BJ (cell line): ENCODE data around the gene WNT3. TPM values are rescaled to one million over a fixed set of nuclear protein-coding genes. Genes with fewer than 3 reads are reported as not detected.

Source experiments
- CTCF ChIA-PET: fragments of 350-600 bp; formaldehyde crosslinking; extraction: SDS; loops from one replicate; lab custom pipeline; 2021; ENCODE audit warnings: antibody characterized with exemption, inconsistent platforms; lab: Yijun Ruan, JAX
- POLR2A ChIA-PET: fragments of 300-600 bp; sonication (Branson Sonifier 250); formaldehyde crosslinking; extraction: SDS; loops from one replicate; lab custom pipeline; 2021; ENCODE audit warnings: antibody characterized with exemption; lab: Charles Lee
- DNase-seq: peaks from one replicate; pipeline ENCODE4 v3.0.0-alpha.2; 2011; ENCODE audit warnings: low read depth
- H3K27me3 ChIP-seq: 2 replicates; pipeline ENCODE4 v1.6.0; 2011; ENCODE audit warnings: low read length; ENCODE audit not compliant: control insufficient read depth, insufficient read depth
- H3K36me3 ChIP-seq: 2 replicates; pipeline ENCODE4 v1.5.1; 2011; ENCODE audit warnings: low read length; ENCODE audit not compliant: control insufficient read depth, insufficient read depth
- H3K4me3 ChIP-seq: 2 replicates; pipeline ENCODE4 v1.5.1; 2011; ENCODE audit warnings: low read depth, mild to moderate bottlenecking, control low read depth, low read length
- CTCF ChIP-seq: IDR thresholded peaks from 2 replicates; pipeline ENCODE4 v1.5.1; 2011; ENCODE audit warnings: low read depth, mild to moderate bottlenecking, control low read depth, inconsistent platforms, low read length, moderate library complexity; ENCODE audit not compliant: insufficient read depth
- polyA plus RNA-seq: library from polyadenylated mRNA; depleted of rRNA; stranded (reverse); fragments of >200 nt; gene quantifications from 2 replicates; pipeline ENCODE4 v1.2.3, GENCODE V29; 2011

The WNT3 gene
- polyA plus RNA-seq, 1 experiment, result 2.8 TPM

- DNase-seq, result no peak
- no peak for TF ChIP-seq CTCF
- no peak overlapping the region for H3K4me3 ChIP-seq
- POLR2A ChIA-PET, result no interaction called here
- CTCF ChIA-PET, result interaction anchor here (1.3 to 2.7 kb wide), 5 partner anchors 11 to 88 kb away, joined by 4 to 20 read pairs (median 8); no protein-coding TSS in a partner anchor
- H3K36me3 ChIP-seq, result no peaks in the 10 kb centered on the region
- peaks cover 30% of the 10 kb centered on the region for H3K27me3 ChIP-seq
Observed at GRCh38 chr17:46854515-46854914, 36.0 kb upstream of the WNT3 start.

GRCh38 chr17:46853896-46854444 lies 35.5 kb upstream of the WNT3 start:
- no peak for DNase-seq
- Histone ChIP-seq H3K27me3 (peaks cover 36% of the 10 kb centered on the region), H3K36me3 (no peaks in the 10 kb centered on the region), H3K4me3 (no peak overlapping the region)
- no peak for TF ChIP-seq CTCF
- CTCF ChIA-PET, result interaction anchor here (0.6 to 2.7 kb wide), 6 partner anchors 11 to 156 kb away, joined by 3 to 20 read pairs (median 6); no protein-coding TSS in a partner anchor
- POLR2A ChIA-PET, result no interaction called here

- DNase-seq, result no peak
- no peak for TF ChIP-seq CTCF
- Histone ChIP-seq H3K27me3 (peaks cover 52% of the 10 kb centered on the region), H3K4me3 (peak within 1 kb of the TSS; percentile 35), H3K36me3 (no peaks in the 10 kb centered on the region)
- ChIA-PET CTCF (interaction anchor here (0.9 to 1.0 kb wide), 2 partner anchors 91 to 92 kb away, joined by 3 to 5 read pairs; no protein-coding TSS in a partner anchor), POLR2A (no interaction called here)
Observed at GRCh38 chr17:46851029-46851741, 32.7 kb upstream of the WNT3 start, which contains the start of gene WNT9B. TSS of gene WNT9B (plus strand) at chr17:46851583. CDS start at chr17:46851639, 56 bp downstream.

- no peak for DNase-seq
- H3K4me3 ChIP-seq, result no peak overlapping the region
- no peak for TF ChIP-seq CTCF
- ChIA-PET CTCF (interaction anchor here (1.4 kb wide), 1 partner anchor 9 kb away, joined by 9 read pairs; no protein-coding TSS in a partner anchor), POLR2A (no interaction called here)
- no peaks in the 10 kb centered on the region for H3K36me3 ChIP-seq
- peaks cover 52% of the 10 kb centered on the region for H3K27me3 ChIP-seq
Observed at GRCh38 chr17:46850688-46851028, 32.2 kb upstream of the WNT3 start.

- no peak overlapping the region for H3K4me3 ChIP-seq
- TF ChIP-seq CTCF, result no peak
- H3K27me3 ChIP-seq, result peaks cover 52% of the 10 kb centered on the region
- no peaks in the 10 kb centered on the region for H3K36me3 ChIP-seq
- CTCF ChIA-PET, result interaction anchor here (1.2 to 9.7 kb wide), 4 partner anchors 10 to 93 kb away, joined by 3 to 146 read pairs (median 6); no protein-coding TSS in a partner anchor
- DNase-seq, result no peak
- POLR2A ChIA-PET, result no interaction called here
Observed at GRCh38 chr17:46848534-46848933, 30.0 kb upstream of the WNT3 start.
